ENCODE data around the gene DLG2. TPM values are rescaled to one million over a fixed set of nuclear protein-coding genes. Genes with fewer than 3 reads are reported as not detected.

DLG2 gene
- total and polyA plus RNA-seq, 2 of the 8 experiments (the other 6 are each of a cell fraction or from before 2014, with no cell fraction given), result 1.7 to 14.3 TPM

GRCh38 chr11:84247129-84247528, 1380.0 kb downstream of the DLG2 start (continued):
- TF ChIP-seq, protein P1, sequence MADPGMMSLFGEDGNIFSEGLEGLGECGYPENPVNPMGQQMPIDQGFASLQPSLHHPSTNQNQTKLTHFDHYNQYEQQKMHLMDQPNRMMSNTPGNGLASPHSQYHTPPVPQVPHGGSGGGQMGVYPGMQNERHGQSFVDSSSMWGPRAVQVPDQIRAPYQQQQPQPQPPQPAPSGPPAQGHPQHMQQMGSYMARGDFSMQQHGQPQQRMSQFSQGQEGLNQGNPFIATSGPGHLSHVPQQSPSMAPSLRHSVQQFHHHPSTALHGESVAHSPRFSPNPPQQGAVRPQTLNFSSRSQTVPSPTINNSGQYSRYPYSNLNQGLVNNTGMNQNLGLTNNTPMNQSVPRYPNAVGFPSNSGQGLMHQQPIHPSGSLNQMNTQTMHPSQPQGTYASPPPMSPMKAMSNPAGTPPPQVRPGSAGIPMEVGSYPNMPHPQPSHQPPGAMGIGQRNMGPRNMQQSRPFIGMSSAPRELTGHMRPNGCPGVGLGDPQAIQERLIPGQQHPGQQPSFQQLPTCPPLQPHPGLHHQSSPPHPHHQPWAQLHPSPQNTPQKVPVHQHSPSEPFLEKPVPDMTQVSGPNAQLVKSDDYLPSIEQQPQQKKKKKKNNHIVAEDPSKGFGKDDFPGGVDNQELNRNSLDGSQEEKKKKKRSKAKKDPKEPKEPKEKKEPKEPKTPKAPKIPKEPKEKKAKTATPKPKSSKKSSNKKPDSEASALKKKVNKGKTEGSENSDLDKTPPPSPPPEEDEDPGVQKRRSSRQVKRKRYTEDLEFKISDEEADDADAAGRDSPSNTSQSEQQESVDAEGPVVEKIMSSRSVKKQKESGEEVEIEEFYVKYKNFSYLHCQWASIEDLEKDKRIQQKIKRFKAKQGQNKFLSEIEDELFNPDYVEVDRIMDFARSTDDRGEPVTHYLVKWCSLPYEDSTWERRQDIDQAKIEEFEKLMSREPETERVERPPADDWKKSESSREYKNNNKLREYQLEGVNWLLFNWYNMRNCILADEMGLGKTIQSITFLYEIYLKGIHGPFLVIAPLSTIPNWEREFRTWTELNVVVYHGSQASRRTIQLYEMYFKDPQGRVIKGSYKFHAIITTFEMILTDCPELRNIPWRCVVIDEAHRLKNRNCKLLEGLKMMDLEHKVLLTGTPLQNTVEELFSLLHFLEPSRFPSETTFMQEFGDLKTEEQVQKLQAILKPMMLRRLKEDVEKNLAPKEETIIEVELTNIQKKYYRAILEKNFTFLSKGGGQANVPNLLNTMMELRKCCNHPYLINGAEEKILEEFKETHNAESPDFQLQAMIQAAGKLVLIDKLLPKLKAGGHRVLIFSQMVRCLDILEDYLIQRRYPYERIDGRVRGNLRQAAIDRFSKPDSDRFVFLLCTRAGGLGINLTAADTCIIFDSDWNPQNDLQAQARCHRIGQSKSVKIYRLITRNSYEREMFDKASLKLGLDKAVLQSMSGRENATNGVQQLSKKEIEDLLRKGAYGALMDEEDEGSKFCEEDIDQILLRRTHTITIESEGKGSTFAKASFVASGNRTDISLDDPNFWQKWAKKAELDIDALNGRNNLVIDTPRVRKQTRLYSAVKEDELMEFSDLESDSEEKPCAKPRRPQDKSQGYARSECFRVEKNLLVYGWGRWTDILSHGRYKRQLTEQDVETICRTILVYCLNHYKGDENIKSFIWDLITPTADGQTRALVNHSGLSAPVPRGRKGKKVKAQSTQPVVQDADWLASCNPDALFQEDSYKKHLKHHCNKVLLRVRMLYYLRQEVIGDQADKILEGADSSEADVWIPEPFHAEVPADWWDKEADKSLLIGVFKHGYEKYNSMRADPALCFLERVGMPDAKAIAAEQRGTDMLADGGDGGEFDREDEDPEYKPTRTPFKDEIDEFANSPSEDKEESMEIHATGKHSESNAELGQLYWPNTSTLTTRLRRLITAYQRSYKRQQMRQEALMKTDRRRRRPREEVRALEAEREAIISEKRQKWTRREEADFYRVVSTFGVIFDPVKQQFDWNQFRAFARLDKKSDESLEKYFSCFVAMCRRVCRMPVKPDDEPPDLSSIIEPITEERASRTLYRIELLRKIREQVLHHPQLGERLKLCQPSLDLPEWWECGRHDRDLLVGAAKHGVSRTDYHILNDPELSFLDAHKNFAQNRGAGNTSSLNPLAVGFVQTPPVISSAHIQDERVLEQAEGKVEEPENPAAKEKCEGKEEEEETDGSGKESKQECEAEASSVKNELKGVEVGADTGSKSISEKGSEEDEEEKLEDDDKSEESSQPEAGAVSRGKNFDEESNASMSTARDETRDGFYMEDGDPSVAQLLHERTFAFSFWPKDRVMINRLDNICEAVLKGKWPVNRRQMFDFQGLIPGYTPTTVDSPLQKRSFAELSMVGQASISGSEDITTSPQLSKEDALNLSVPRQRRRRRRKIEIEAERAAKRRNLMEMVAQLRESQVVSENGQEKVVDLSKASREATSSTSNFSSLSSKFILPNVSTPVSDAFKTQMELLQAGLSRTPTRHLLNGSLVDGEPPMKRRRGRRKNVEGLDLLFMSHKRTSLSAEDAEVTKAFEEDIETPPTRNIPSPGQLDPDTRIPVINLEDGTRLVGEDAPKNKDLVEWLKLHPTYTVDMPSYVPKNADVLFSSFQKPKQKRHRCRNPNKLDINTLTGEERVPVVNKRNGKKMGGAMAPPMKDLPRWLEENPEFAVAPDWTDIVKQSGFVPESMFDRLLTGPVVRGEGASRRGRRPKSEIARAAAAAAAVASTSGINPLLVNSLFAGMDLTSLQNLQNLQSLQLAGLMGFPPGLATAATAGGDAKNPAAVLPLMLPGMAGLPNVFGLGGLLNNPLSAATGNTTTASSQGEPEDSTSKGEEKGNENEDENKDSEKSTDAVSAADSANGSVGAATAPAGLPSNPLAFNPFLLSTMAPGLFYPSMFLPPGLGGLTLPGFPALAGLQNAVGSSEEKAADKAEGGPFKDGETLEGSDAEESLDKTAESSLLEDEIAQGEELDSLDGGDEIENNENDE (IDR thresholded peaks at IDR 0.05; ENCODE audit: insufficient replicate concordance, low read length), result no peak
- TF ChIP-seq HDAC2 (IDR thresholded peaks at IDR 0.05; ENCODE audit: borderline replicate concordance in 1 of 2, low read depth in 2 of 2, low read length in 2 of 2), result no peak
- TF ChIP-seq RNF2 (IDR thresholded peaks at IDR 0.05; ENCODE audit: borderline replicate concordance, low read depth, low read length, missing control alignments, poor library complexity, severe bottlenecking), result no peak
